ENCODE results near the gene MARK3.

DNA sequence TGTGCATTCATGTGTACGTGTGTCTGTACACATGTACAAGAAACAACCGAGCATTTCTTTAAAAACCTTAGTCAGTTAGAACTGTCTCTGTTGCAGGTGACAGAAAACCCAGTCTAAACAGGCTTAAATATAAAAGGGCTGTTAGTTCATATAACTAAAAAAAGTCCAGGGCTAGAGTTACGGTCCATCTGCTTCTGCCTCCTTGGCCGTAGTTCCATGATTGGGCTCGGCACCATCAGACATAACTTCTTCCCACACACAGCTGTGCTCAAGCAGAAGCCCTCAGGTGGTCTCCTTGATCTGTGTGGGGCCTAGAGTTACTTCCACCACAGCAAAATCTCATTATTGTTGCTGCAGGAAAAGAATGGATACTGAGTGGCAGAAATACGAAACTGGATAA, 102.9 kb downstream of the MARK3 start:
- TF ChIP-seq, protein P1, sequence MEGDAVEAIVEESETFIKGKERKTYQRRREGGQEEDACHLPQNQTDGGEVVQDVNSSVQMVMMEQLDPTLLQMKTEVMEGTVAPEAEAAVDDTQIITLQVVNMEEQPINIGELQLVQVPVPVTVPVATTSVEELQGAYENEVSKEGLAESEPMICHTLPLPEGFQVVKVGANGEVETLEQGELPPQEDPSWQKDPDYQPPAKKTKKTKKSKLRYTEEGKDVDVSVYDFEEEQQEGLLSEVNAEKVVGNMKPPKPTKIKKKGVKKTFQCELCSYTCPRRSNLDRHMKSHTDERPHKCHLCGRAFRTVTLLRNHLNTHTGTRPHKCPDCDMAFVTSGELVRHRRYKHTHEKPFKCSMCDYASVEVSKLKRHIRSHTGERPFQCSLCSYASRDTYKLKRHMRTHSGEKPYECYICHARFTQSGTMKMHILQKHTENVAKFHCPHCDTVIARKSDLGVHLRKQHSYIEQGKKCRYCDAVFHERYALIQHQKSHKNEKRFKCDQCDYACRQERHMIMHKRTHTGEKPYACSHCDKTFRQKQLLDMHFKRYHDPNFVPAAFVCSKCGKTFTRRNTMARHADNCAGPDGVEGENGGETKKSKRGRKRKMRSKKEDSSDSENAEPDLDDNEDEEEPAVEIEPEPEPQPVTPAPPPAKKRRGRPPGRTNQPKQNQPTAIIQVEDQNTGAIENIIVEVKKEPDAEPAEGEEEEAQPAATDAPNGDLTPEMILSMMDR (IDR thresholded peaks at IDR 0.05), result no peak
- TF ChIP-seq ZFX (IDR thresholded peaks at IDR 0.05; ENCODE audit: borderline replicate concordance), result no peak

All from 22Rv1 (cell line).